Panc1 (cell line): ENCODE measurements around the gene TTYH2.

Source experiments
- POLR2AphosphoS5 ChIP-seq: IDR thresholded peaks from 2 replicates; pipeline ENCODE4 v1.6.1; 2012; ENCODE audit warnings: mild to moderate bottlenecking, low read depth, low read length, moderate library complexity
- SIN3A ChIP-seq: IDR thresholded peaks from 2 replicates; pipeline ENCODE4 v1.6.1; 2012; ENCODE audit warnings: low read depth, mild to moderate bottlenecking, low read length, moderate library complexity, borderline replicate concordance; ENCODE audit not compliant: insufficient read depth
- TF ChIP-seq, protein P1 (sequence below): fragments of 450-650 bp; IDR thresholded peaks from 2 replicates; pipeline ENCODE4 v1.5.1; 2017; ENCODE audit warnings: mild to moderate bottlenecking
- TF ChIP-seq, protein P2 (sequence below), 2 experiments: IDR thresholded peaks; 2 replicates each; pipeline ENCODE4 v1.6.1; 2011 to 2012; ENCODE audit warnings: low read depth in 2 of 2, control low read depth in 1 of 2, low read length in 1 of 2, mild to moderate bottlenecking in 1 of 2, moderate library complexity in 1 of 2; ENCODE audit not compliant: insufficient read depth in 1 of 2

DNA sequence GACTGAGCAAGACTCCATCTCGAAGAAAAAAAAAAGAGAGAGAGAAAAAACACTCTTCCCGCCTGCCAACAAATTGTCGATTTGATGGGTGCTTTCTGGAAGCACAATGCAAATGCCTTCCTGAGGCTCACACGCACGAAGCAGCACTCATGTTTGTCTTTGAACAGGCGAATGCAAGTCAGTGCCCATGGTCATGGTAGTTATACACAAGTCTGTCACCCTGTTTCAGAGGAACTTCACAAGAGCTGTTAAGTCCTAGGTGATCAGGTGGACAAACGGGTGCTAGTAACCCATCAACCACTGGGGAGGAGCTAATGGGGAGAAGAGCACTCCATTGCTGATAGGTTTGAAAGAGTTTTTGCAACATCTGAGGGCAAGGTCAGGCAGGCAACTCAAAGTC, 54.2 kb downstream of the TTYH2 start:
- TF ChIP-seq POLR2AphosphoS5 (no peak), SIN3A (no peak)
- TF ChIP-seq, protein P1, sequence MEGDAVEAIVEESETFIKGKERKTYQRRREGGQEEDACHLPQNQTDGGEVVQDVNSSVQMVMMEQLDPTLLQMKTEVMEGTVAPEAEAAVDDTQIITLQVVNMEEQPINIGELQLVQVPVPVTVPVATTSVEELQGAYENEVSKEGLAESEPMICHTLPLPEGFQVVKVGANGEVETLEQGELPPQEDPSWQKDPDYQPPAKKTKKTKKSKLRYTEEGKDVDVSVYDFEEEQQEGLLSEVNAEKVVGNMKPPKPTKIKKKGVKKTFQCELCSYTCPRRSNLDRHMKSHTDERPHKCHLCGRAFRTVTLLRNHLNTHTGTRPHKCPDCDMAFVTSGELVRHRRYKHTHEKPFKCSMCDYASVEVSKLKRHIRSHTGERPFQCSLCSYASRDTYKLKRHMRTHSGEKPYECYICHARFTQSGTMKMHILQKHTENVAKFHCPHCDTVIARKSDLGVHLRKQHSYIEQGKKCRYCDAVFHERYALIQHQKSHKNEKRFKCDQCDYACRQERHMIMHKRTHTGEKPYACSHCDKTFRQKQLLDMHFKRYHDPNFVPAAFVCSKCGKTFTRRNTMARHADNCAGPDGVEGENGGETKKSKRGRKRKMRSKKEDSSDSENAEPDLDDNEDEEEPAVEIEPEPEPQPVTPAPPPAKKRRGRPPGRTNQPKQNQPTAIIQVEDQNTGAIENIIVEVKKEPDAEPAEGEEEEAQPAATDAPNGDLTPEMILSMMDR: no peak
- TF ChIP-seq, protein P2, sequence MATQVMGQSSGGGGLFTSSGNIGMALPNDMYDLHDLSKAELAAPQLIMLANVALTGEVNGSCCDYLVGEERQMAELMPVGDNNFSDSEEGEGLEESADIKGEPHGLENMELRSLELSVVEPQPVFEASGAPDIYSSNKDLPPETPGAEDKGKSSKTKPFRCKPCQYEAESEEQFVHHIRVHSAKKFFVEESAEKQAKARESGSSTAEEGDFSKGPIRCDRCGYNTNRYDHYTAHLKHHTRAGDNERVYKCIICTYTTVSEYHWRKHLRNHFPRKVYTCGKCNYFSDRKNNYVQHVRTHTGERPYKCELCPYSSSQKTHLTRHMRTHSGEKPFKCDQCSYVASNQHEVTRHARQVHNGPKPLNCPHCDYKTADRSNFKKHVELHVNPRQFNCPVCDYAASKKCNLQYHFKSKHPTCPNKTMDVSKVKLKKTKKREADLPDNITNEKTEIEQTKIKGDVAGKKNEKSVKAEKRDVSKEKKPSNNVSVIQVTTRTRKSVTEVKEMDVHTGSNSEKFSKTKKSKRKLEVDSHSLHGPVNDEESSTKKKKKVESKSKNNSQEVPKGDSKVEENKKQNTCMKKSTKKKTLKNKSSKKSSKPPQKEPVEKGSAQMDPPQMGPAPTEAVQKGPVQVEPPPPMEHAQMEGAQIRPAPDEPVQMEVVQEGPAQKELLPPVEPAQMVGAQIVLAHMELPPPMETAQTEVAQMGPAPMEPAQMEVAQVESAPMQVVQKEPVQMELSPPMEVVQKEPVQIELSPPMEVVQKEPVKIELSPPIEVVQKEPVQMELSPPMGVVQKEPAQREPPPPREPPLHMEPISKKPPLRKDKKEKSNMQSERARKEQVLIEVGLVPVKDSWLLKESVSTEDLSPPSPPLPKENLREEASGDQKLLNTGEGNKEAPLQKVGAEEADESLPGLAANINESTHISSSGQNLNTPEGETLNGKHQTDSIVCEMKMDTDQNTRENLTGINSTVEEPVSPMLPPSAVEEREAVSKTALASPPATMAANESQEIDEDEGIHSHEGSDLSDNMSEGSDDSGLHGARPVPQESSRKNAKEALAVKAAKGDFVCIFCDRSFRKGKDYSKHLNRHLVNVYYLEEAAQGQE (IDR thresholded peaks at IDR 0.05; ENCODE audit: insufficient read depth in 1 of 2, low read depth in 2 of 2, low read length in 1 of 2): no peak
